SK-MEL-5 (cell line): Measurements from ENCODE around the gene MCRS1. TPM values are rescaled to one million over a fixed set of nuclear protein-coding genes. Genes with fewer than 3 reads are reported as not detected.

Source experiments
- DNase-seq: peaks from one replicate; pipeline ENCODE4 v3.0.0-alpha.2; 2016; ENCODE audit warnings: low read depth, low spot score
- in situ Hi-C: cut with HindIII; loops from 2 replicates; pipeline ENCODE4 v1.10.0; 2016; ENCODE audit warnings: low sequenced_read_pairs, high pct_unique_total_duplicates, low pct_unique_long_range_greater_than_20kb
- total RNA-seq: library from RNA; depleted of rRNA; stranded (reverse); fragments of >200 nt; shearing (Covaris generic); gene quantifications from 2 replicates; pipeline ENCODE4 v1.2.3, GENCODE V29; 2014

Gene MCRS1
- total RNA-seq, 1 experiment from 2014 or later: 42.5 TPM

- no peak for DNase-seq
- in situ Hi-C loops: no loop called here
Observed at GRCh38 chr12:49562831-49563230, 5.1 kb downstream of the MCRS1 start.

GRCh38 chr12:49562233-49562632, 5.7 kb downstream of the MCRS1 start:
- no peak for DNase-seq
- in situ Hi-C loops: no loop called here

DNA sequence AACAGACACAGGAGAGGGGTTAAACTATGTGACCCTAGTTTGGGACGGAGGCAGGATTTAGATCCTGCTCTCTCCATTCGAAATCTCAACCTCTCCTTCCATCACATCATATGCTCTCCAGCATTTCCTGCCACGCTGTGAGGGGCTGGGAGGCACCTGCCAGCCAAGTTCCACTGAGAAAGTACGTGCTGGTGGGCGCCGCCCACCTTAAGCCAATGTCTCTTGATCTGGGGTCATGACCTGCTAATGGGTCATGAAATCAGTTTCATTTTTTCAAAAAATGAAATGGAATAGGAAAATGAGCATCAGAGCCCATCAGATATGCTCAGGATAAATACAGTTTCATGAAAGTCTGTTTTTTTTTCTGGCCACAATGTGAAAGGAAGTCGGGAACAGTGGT, 7.2 kb downstream of the MCRS1 start:
- no peak for DNase-seq
- in situ Hi-C loops: no loop called here

GRCh38 chr12:49559011-49559675, 8.8 kb downstream of the MCRS1 start:
- in situ Hi-C loops: no loop called here
- no peak for DNase-seq

- DNase-seq: no peak
- in situ Hi-C loops: no loop called here
Observed at GRCh38 chr12:49558526-49558925, 9.4 kb downstream of the MCRS1 start.

GRCh38 chr12:49557917-49558215, 10.1 kb downstream of the MCRS1 start:
- peak; percentile 19 for DNase-seq
- in situ Hi-C loops: no loop called here

- in situ Hi-C loops: no loop called here
- no peak for DNase-seq
Observed at GRCh38 chr12:49557187-49557916, 10.6 kb downstream of the MCRS1 start.

DNA sequence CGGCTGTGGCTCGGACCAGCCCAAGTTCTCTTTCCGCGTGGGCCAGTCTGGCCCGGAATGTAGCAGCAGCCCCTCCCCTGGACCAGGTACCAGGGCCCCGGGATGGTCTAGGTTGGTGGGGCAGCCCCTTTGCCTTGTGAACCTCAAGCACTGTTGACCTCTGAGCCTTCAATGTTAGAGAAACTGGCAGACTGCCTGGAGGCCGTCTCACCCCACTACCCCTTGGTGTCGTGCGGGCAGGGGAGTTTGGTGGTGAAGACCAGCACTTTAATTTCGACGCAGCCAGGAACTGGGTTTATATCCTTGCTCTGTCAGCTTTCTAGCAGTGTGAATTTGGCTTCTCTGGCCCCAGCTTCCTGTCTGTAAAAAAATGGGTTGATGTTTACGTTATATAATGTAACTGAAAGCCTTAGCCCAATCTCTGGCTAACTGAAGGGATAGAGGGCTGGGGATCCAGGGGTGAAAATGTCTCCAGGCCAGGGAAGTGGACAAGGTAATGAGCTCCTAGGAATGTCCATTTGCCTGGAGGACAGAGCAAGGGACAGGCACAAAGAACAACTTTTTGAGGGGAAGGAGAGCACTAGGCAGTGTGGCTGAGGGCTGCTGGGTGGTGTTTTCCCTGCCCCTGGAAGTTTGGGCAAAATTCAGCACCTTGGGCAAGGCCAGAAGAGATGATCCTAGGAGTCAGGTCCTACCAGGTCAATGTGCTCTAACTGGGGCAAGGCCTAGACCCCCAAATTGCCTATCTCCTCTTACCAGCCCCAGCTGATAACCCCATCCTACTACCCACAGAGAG, 11.4 kb downstream of the MCRS1 start:
- in situ Hi-C loops: no loop called here
- no peak for DNase-seq

DNA sequence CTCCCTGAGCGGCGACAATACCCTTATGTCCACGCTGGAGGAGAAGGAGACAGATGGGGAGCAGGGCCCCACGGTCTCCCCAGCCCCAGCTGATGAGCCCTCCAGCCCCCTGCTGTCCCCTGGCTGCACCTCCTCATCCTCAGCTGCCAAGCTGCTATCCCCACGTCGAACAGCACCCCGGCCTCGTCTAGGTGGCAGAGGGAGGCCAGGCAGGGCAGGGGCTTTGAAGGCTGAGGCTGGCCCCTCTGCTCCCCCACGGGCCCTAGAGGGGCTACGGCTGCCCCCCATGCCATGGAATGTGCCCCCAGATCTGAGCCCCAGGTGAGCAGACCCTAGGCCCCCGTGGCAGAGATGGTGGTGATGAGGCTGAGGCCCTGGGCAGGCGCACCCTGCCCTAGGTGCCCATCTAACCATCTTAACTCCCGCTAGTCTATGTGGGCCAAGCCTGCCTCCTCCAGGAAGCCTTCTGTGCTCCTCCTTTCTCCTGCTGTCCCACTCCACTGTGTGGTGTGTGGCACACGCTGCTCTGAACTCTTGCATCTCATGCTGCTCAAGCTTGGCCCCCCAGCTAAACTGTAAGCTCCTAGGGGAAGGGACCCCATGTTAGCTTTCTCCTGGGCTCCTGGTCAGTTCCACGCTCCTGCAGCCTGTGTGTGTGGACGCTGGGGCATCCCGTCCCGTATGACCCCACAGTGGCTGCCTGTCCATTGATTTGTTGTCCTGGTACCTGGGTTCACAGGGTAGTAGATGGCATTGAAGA, 12.1 kb downstream of the MCRS1 start:
- in situ Hi-C loops: no loop called here
- DNase-seq: no peak

- no peak for DNase-seq
- in situ Hi-C loops: no loop called here
Observed at GRCh38 chr12:49554266-49554665, 13.7 kb downstream of the MCRS1 start.

- peak; percentile 61 for DNase-seq
- in situ Hi-C loops: no loop called here
Observed at GRCh38 chr12:49553512-49554088, 14.3 kb downstream of the MCRS1 start.

GRCh38 chr12:49552899-49553298, 15.0 kb downstream of the MCRS1 start:
- no peak for DNase-seq
- in situ Hi-C loops: no loop called here

DNA sequence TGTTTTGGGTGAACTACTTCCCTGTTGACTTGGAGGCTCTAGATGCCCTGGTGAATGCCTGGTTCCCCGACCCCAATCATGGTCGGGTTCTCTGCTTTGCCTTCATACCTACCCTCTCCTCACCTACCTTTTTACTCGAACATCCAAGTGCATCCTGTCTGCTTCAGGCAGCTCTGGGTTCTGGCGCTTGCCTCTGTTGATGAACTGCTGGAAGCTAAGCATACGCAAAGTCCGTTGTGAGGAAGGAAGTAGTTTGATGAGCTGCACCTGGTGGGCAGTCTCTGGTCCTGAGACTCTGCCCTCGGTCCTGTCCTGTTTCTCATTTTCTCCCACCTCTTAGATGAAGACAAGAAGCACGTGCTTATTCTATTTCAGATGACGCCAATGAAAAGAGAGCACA, 15.5 kb downstream of the MCRS1 start:
- no peak for DNase-seq
- in situ Hi-C loops: no loop called here

- in situ Hi-C loops: no loop called here
- no peak for DNase-seq
Observed at GRCh38 chr12:49552014-49552413, 15.9 kb downstream of the MCRS1 start.

DNA sequence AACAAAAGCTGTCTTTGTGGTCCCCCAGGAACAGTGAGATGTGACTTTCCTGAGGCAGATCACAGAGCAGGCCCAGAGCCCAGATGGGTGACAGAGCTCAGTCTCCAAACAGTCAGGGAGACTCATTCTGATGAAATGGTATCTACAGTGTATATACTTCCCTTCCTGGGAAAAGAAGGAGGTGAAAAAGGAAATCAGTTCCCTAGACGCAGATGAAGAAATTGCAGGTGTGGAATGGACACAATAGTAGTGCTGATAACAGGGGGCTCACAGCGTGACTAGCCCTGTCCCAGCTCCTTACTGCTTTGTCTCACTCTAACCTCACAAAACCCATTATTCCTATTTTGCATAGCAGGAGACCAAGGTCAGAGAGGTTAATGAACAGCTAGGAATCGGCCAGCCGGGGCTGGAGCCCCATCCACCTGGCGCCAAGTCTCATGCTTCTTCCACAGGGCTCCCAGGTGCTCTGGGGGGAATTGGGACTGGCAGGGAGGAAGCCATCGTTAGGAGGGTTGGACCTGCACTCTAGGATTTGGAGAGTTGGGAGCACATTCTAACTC, 17.2 kb downstream of the MCRS1 start:
- in situ Hi-C loops: no loop called here
- no peak for DNase-seq

GRCh38 chr12:49549735-49550692, 17.9 kb downstream of the MCRS1 start:
- in situ Hi-C loops: no loop called here
- no peak for DNase-seq
